Measurements from ENCODE around the gene UROC1. TPM values are rescaled to one million over a fixed set of nuclear protein-coding genes. Genes with fewer than 3 reads are reported as not detected.

UROC1 gene
- total RNA-seq, 1 donor from 2014 or later, result not detected

- ATAC-seq (no peak), DNase-seq (no peak)
- intact Hi-C loops (cut with micrococcal nuclease), result no loop called here
Measured at GRCh38 chr3:126473292-126474168, 44.0 kb downstream of the UROC1 start.

- peak; percentile 12 for ATAC-seq
- DNase-seq, result peak; percentile 53
- intact Hi-C loops (cut with micrococcal nuclease), result no loop called here
Measured at GRCh38 chr3:126472277-126473006, 45.1 kb downstream of the UROC1 start.

GRCh38 chr3:126469479-126469878, 48.1 kb downstream of the UROC1 start:
- intact Hi-C loops (cut with micrococcal nuclease), result no loop called here
- ATAC-seq (peak; percentile 30), DNase-seq (no peak)

- intact Hi-C loops (cut with micrococcal nuclease), result no loop called here
- ATAC-seq, result peak; percentile 11
- DNase-seq, result no peak
Measured at GRCh38 chr3:126468028-126468891, 49.3 kb downstream of the UROC1 start.

- ATAC-seq, result no peak
- intact Hi-C loops (cut with micrococcal nuclease), result no loop called here
- DNase-seq, result no peak
Measured at GRCh38 chr3:126467611-126467955, 50.0 kb downstream of the UROC1 start.

- intact Hi-C loops (cut with micrococcal nuclease), result no loop called here
- ATAC-seq (peak; percentile 4), DNase-seq (no peak)
Measured at GRCh38 chr3:126466886-126467610, 50.5 kb downstream of the UROC1 start.

GRCh38 chr3:126465928-126466544, 51.5 kb downstream of the UROC1 start:
- no peak for DNase-seq
- ATAC-seq, result no peak

GRCh38 chr3:126464997-126465396, 52.6 kb downstream of the UROC1 start:
- no peak for DNase-seq
- intact Hi-C loops (cut with micrococcal nuclease), result no loop called here
- ATAC-seq, result no peak

More at GRCh38 chr3:126465928-126466544, 51.5 kb downstream of the UROC1 start:
- intact Hi-C loops (cut with micrococcal nuclease), result no loop called here

- intact Hi-C loops (cut with micrococcal nuclease), result no loop called here
- ATAC-seq, result no peak
Measured at GRCh38 chr3:126464494-126464893, 53.1 kb downstream of the UROC1 start.

GRCh38 chr3:126464093-126464492, 53.5 kb downstream of the UROC1 start:
- intact Hi-C loops (cut with micrococcal nuclease), result no loop called here
- ATAC-seq, result no peak
- no peak for DNase-seq

More at GRCh38 chr3:126464494-126464893, 53.1 kb downstream of the UROC1 start:
- DNase-seq, result no peak

- ATAC-seq (no peak), DNase-seq (no peak)
- intact Hi-C loops (cut with micrococcal nuclease), result no loop called here
Measured at GRCh38 chr3:126463521-126463920, 54.1 kb downstream of the UROC1 start.

GRCh38 chr3:126461450-126462070, 56.0 kb downstream of the UROC1 start:
- DNase-seq (no peak), ATAC-seq (peak; percentile 53)
- intact Hi-C loops (cut with micrococcal nuclease), result no loop called here

- ATAC-seq, result no peak
- intact Hi-C loops (cut with micrococcal nuclease), result no loop called here
- DNase-seq, result no peak
Measured at GRCh38 chr3:126460381-126460780, 57.2 kb downstream of the UROC1 start.

- ATAC-seq (no peak), DNase-seq (no peak)
- intact Hi-C loops (cut with micrococcal nuclease), result no loop called here
Measured at GRCh38 chr3:126459763-126460127, 57.8 kb downstream of the UROC1 start.

- intact Hi-C loops (cut with micrococcal nuclease), result no loop called here
- no peak for ATAC-seq
- no peak for DNase-seq
Measured at GRCh38 chr3:126459111-126459762, 58.3 kb downstream of the UROC1 start.

GRCh38 chr3:126456766-126457388, 60.7 kb downstream of the UROC1 start:
- intact Hi-C loops (cut with micrococcal nuclease), result no loop called here
- no peak for DNase-seq
- no peak for ATAC-seq

- intact Hi-C loops (cut with micrococcal nuclease), result no loop called here
- ATAC-seq, result peak; percentile 37
Measured at GRCh38 chr3:126456211-126456610, 61.4 kb downstream of the UROC1 start.

More at GRCh38 chr3:126456211-126456610, 61.4 kb downstream of the UROC1 start:
- DNase-seq, result no peak
